Liver (tissue), 9 donors: ENCODE measurements around the gene HNRNPC. TPM values are rescaled to one million over a fixed set of nuclear protein-coding genes. Genes with fewer than 3 reads are reported as not detected.

Experiments
- DNase-seq: peaks from one replicate; pipeline ENCODE4 v3.0.0-alpha.2; 2017; ENCODE audit warnings: low spot score
- H3K27ac ChIP-seq, 2 donors: one replicate each; pipeline ENCODE4 v1.7.0; 2013; ENCODE audit warnings: inconsistent platforms in 2 of 2, low read length in 2 of 2, control low read depth in 1 of 2, low read depth in 1 of 2, mild to moderate bottlenecking in 1 of 2
- H3K27me3 ChIP-seq, 4 donors: one replicate each; pipeline versions ENCODE4 v1.6.1 to v1.7.0; 2013; ENCODE audit warnings: low read length in 3 of 4, inconsistent platforms in 1 of 4, mild to moderate bottlenecking in 1 of 4, moderate library complexity in 1 of 4; ENCODE audit not compliant: control insufficient read depth in 4 of 4, insufficient read depth in 4 of 4
- H3K36me3 ChIP-seq, 4 donors: one replicate each; pipeline versions ENCODE4 v1.6.1 to v1.7.0; 2013; ENCODE audit warnings: low read length in 3 of 4, mild to moderate bottlenecking in 3 of 4, low read depth in 1 of 4, moderate library complexity in 1 of 4; ENCODE audit not compliant: control insufficient read depth in 4 of 4, insufficient read depth in 3 of 4
- H3K4me1 ChIP-seq, 4 donors: one replicate each; pipeline versions ENCODE4 v1.6.1 to v1.7.0; 2013; ENCODE audit warnings: low read length in 3 of 4, mild to moderate bottlenecking in 3 of 4, moderate library complexity in 1 of 4; ENCODE audit not compliant: control insufficient read depth in 4 of 4, insufficient read depth in 4 of 4
- H3K4me3 ChIP-seq, 3 donors: one replicate each; pipeline versions ENCODE4 v1.6.1 to v1.7.0; 2013; ENCODE audit warnings: low read length in 3 of 3, control low read depth in 1 of 3, low read depth in 1 of 3, mild to moderate bottlenecking in 1 of 3
- H3K9ac ChIP-seq, 2 donors: one replicate each; pipeline ENCODE4 v1.7.0; 2013; ENCODE audit warnings: low read length in 2 of 2, mild to moderate bottlenecking in 2 of 2, moderate library complexity in 2 of 2, control low read depth in 1 of 2, low read depth in 1 of 2
- H3K9me3 ChIP-seq, 4 donors: one replicate each; pipeline versions ENCODE4 v1.6.1 to v1.7.0; 2013; ENCODE audit warnings: low read length in 3 of 4; ENCODE audit not compliant: control insufficient read depth in 4 of 4
- CTCF ChIP-seq: fragments of 150-350 bp; IDR thresholded peaks from 2 replicates; pipeline ENCODE4 v1.5.1; 2017; ENCODE audit warnings: improper control_type of control experiment, low read depth, low read length; ENCODE audit not compliant: missing input control
- FOXA1 ChIP-seq: IDR thresholded peaks from 2 replicates; pipeline ENCODE4 v1.6.1; 2016; ENCODE audit warnings: antibody characterized with exemption
- FOXA2 ChIP-seq: IDR thresholded peaks from 2 replicates; pipeline ENCODE4 v1.6.1; 2016; ENCODE audit warnings: antibody characterized with exemption
- GABPA ChIP-seq, 2 donors: IDR thresholded peaks in 1 of 2; conservative IDR thresholded peaks in 1 of 2; 2 replicates each; pipeline ENCODE4 v1.6.1; 2016; ENCODE audit warnings: antibody characterized with exemption in 2 of 2, mild to moderate bottlenecking in 1 of 2, moderate library complexity in 1 of 2
- HNF4A ChIP-seq, 2 donors: conservative IDR thresholded peaks; 2 replicates each; pipeline ENCODE4 v1.6.1; 2016; ENCODE audit warnings: antibody characterized with exemption in 2 of 2, mild to moderate bottlenecking in 2 of 2
- HNF4G ChIP-seq: IDR thresholded peaks from 2 replicates; pipeline ENCODE4 v1.6.1; 2016; ENCODE audit warnings: antibody characterized with exemption
- JUND ChIP-seq, 2 donors: IDR thresholded peaks; 2 replicates each; pipeline ENCODE4 v1.6.1; 2016; ENCODE audit warnings: antibody characterized with exemption in 2 of 2
- MAX ChIP-seq: IDR thresholded peaks from 2 replicates; pipeline ENCODE4 v1.6.1; 2016; ENCODE audit warnings: antibody characterized with exemption
- NR2F2 ChIP-seq: IDR thresholded peaks from 2 replicates; pipeline ENCODE4 v1.6.1; 2016; ENCODE audit warnings: antibody characterized with exemption
- RXRA ChIP-seq, 2 donors: IDR thresholded peaks; 2 replicates each; pipeline ENCODE4 v1.6.1; 2017 to 2018; ENCODE audit warnings: antibody characterized with exemption in 2 of 2, mild to moderate bottlenecking in 1 of 2
- SP1 ChIP-seq: IDR thresholded peaks from 2 replicates; pipeline ENCODE4 v1.6.1; 2018; ENCODE audit warnings: antibody characterized with exemption, mild to moderate bottlenecking
- TAF1 ChIP-seq: conservative IDR thresholded peaks from 2 replicates; pipeline ENCODE4 v1.6.1; 2016; ENCODE audit warnings: antibody characterized with exemption, mild to moderate bottlenecking
- YY1 ChIP-seq: IDR thresholded peaks from 2 replicates; pipeline ENCODE4 v1.6.1; 2016; ENCODE audit warnings: antibody characterized with exemption, mild to moderate bottlenecking
- ZBTB33 ChIP-seq: IDR thresholded peaks from 2 replicates; pipeline ENCODE4 v1.6.1; 2016; ENCODE audit warnings: antibody characterized with exemption
- WGBS: extraction: QIAGEN DNeasy Blood & Tissue Kit; methylation state at CpG from one replicate; pipeline ENCODE4 v1.1.7; 2013; 5-methylcytosine and 5-hydroxymethylcytosine counted together
- polyA plus RNA-seq, 2 donors: library from polyadenylated mRNA; stranded (reverse) in 1 of 2; unstranded in 1 of 2; fragments of 200-250 nt in 1 of 2; fragments of >200 nt in 1 of 2; fragmentation: Nextera tagmentation in 1 of 2; extraction: Ambion mirVana in 1 of 2; gene quantifications; one replicate each; pipeline versions ENCODE4 v1.2.1 to v1.2.3, GENCODE V29; 2013 to 2015
- total RNA-seq, 2 donors: library from RNA; depleted of rRNA; stranded (reverse); fragments of >200 nt; gene quantifications; one replicate each; pipeline ENCODE4 v1.2.3, GENCODE V29; 2014
- TF ChIP-seq, protein P1 (sequence below): IDR thresholded peaks from 2 replicates; pipeline ENCODE4 v1.6.1; 2016; ENCODE audit warnings: antibody characterized with exemption, mild to moderate bottlenecking
- TF ChIP-seq, protein P2 (sequence below): IDR thresholded peaks from 2 replicates; pipeline ENCODE4 v1.6.1; 2016; ENCODE audit warnings: antibody characterized with exemption
- donor health status: healthy.
- donor health status: healthy.
- donor health status: healthy.
- donor health status: healthy.
- donor health status: healthy.

Gene HNRNPC
- total and polyA plus RNA-seq, 4 donors: 119 to 384 (median 270) TPM

- no peak for TF ChIP-seq YY1
- TF ChIP-seq HNF4A (conservative IDR thresholded peaks at IDR 0.05): no peak
- TF ChIP-seq NR2F2: no peak
- no peak for TF ChIP-seq GABPA (IDR thresholded peaks at IDR 0.05 in 1 of 2, conservative IDR thresholded peaks at IDR 0.05 in 1 of 2)
- no peak for TF ChIP-seq JUND (IDR thresholded peaks at IDR 0.05)
Measured at GRCh38 chr14:21211509-21211908, 57.7 kb downstream of the HNRNPC start (continued).

DNA sequence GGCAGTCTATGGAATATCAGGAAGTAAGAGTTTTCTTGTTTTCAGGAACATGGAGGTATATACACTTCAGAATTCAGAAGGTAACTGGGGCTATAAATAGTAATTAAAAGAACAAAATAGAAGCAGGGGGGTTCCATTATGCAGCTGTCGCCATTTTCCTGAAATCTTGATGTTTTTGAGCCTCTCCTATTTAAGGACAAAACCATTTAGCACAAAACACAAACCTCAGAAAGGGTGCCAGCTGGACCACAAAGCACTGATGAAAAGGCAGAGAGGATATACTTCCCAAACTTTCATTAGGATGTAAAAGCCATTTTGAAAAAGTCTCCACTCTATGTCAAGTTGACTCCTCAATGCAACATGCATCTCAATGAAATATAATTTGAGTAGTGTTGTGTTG lies 59.2 kb downstream of the HNRNPC start:
- H3K4me1 ChIP-seq: peaks cover 0 to 13% (median 5%) of the 10 kb centered on the region in 4 donors
- H3K27ac ChIP-seq: no peak overlapping the region
- H3K4me3 ChIP-seq: no peak overlapping the region
- no peak overlapping the region for H3K9ac ChIP-seq
- no peaks in the 10 kb centered on the region for H3K9me3 ChIP-seq
- WGBS: 96% methylated on average over 1 of the region's 1 CpG
- H3K27me3 ChIP-seq: no peaks in the 10 kb centered on the region
- DNase-seq: no peak
- TF ChIP-seq HNF4G: no peak
- TF ChIP-seq RXRA (IDR thresholded peaks at IDR 0.05): no peak
- TF ChIP-seq, protein P1, sequence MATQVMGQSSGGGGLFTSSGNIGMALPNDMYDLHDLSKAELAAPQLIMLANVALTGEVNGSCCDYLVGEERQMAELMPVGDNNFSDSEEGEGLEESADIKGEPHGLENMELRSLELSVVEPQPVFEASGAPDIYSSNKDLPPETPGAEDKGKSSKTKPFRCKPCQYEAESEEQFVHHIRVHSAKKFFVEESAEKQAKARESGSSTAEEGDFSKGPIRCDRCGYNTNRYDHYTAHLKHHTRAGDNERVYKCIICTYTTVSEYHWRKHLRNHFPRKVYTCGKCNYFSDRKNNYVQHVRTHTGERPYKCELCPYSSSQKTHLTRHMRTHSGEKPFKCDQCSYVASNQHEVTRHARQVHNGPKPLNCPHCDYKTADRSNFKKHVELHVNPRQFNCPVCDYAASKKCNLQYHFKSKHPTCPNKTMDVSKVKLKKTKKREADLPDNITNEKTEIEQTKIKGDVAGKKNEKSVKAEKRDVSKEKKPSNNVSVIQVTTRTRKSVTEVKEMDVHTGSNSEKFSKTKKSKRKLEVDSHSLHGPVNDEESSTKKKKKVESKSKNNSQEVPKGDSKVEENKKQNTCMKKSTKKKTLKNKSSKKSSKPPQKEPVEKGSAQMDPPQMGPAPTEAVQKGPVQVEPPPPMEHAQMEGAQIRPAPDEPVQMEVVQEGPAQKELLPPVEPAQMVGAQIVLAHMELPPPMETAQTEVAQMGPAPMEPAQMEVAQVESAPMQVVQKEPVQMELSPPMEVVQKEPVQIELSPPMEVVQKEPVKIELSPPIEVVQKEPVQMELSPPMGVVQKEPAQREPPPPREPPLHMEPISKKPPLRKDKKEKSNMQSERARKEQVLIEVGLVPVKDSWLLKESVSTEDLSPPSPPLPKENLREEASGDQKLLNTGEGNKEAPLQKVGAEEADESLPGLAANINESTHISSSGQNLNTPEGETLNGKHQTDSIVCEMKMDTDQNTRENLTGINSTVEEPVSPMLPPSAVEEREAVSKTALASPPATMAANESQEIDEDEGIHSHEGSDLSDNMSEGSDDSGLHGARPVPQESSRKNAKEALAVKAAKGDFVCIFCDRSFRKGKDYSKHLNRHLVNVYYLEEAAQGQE: no peak
- peaks cover 13 to 86% (median 59%) of the 10 kb centered on the region in 4 donors for H3K36me3 ChIP-seq

DNA sequence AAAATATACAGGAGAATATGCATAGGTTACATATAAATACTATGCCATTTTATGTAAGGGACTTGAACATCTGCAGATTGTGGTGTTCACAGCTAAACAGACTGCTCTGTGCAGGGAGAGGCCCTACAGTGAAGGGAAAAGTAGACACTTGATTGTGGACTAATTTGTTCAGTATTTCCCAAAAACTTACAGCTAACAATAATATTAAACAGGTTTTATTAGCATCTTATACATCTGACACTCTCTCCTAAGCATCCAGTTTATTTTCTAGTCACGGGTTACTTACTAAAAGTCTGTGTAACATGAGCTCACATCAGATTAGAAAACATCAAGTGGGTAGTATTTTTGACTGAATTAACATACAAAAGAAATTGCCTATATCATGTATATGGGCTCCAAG lies 60.1 kb downstream of the HNRNPC start:
- H3K9me3 ChIP-seq: no peaks in the 10 kb centered on the region
- 94% methylated on average over 1 of the region's 1 CpG for WGBS
- H3K27ac ChIP-seq: no peak overlapping the region
- no peak overlapping the region for H3K4me3 ChIP-seq
- no peaks in the 10 kb centered on the region for H3K27me3 ChIP-seq
- TF ChIP-seq YY1: no peak
- TF ChIP-seq FOXA2: no peak
- no peak for TF ChIP-seq MAX
- no peak for TF ChIP-seq SP1
- TF ChIP-seq HNF4A (conservative IDR thresholded peaks at IDR 0.05): no peak
- no peak for TF ChIP-seq NR2F2
- TF ChIP-seq GABPA (IDR thresholded peaks at IDR 0.05 in 1 of 2, conservative IDR thresholded peaks at IDR 0.05 in 1 of 2): no peak
- no peak overlapping the region for H3K9ac ChIP-seq
- H3K36me3 ChIP-seq: peaks cover 13 to 78% (median 57%) of the 10 kb centered on the region in 4 donors
- DNase-seq: no peak
- peaks cover 0 to 13% (median 5%) of the 10 kb centered on the region in 4 donors for H3K4me1 ChIP-seq

- TF ChIP-seq ZBTB33 (no peak), FOXA2 (no peak), CTCF (no peak), SP1 (no peak), NR2F2 (no peak), YY1 (no peak), RXRA (IDR thresholded peaks at IDR 0.05) (no peak), TAF1 (no peak), GABPA (IDR thresholded peaks at IDR 0.05 in 1 of 2, conservative IDR thresholded peaks at IDR 0.05 in 1 of 2) (no peak), HNF4G (no peak), FOXA1 (no peak)
- TF ChIP-seq, protein P2, sequence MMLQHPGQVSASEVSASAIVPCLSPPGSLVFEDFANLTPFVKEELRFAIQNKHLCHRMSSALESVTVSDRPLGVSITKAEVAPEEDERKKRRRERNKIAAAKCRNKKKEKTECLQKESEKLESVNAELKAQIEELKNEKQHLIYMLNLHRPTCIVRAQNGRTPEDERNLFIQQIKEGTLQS: no peak
- 98% methylated on average over 4 of the region's 4 CpGs for WGBS
- Histone ChIP-seq H3K4me1 (peaks cover 0 to 13% (median 5%) of the 10 kb centered on the region in 4 donors), H3K4me3 (no peak overlapping the region), H3K9ac (no peak overlapping the region), H3K27ac (no peak overlapping the region), H3K9me3 (no peaks in the 10 kb centered on the region), H3K27me3 (no peaks in the 10 kb centered on the region), H3K36me3 (peaks cover 13 to 73% (median 54%) of the 10 kb centered on the region in 4 donors)
- DNase-seq: no peak
Measured at GRCh38 chr14:21208554-21208953, 60.7 kb downstream of the HNRNPC start.
